Stimulated activated CD4-positive, alpha-beta T cell treated with anti-CD3 and anti-CD28 coated beads, Interleukin-4, amount 100 ng/mL, for 48 hours (primary cell): ENCODE data around the gene CARD9.
"Not testable (repeated sequence)": the region's sequence is repeated elsewhere in the genome, so short reads cannot be mapped to it uniquely, and the experiment has no call there.

ENCODE experiments used
- DNase-seq, 2 donors: peaks; one replicate each; pipeline ENCODE4 v3.0.0-alpha.2; 2020; ENCODE audit warnings: low read depth in 2 of 2

CARD9 gene

DNA sequence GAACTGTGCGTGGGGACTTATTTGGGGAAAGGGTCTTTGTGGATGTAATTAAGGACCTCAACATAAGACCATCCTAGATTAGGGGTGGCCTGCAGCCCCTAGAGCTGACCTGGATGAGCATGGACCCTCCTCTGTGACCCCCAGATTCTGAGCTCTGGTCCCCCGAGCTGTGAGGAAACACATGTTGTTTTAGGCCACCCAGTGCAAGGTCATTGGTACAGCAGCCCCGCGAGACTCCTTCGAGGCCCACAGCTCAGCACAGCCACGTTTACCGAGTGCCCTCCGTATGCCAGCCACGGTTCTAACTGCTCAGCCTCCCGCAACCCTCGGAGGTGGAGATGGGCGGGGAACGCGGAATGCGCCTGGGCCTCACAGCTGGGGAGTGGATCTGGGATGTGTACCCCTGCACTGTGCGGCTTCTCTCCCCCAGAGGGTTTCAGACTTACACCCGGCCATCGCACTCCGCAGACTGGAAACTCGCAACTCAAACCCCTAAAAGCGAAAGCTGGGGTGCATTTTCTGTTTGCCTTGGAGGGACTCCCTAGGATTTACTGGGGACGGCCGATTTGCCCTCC, 50.6 kb downstream of the CARD9 start:
- no peak for DNase-seq

DNA sequence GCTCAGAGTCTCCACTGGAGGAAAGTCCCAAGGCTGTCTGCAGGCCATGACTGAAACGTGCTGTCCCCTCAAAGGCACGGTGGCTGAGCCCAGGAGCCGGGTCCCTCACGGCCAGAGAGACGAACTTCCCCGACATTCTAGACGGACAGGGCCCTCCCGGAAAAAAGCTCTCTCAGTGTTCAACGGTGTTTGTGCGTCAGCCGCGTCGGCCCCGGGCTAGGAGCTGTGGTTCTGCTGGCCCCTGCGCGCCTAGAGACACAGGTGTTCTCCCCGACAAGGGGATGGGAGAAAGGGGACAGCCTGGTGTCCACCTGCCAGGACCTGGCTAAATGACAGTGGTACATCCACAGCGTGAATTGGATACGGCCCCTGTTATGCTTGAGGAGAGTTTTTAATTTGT, 51.9 kb downstream of the CARD9 start:
- DNase-seq = no peak

DNA sequence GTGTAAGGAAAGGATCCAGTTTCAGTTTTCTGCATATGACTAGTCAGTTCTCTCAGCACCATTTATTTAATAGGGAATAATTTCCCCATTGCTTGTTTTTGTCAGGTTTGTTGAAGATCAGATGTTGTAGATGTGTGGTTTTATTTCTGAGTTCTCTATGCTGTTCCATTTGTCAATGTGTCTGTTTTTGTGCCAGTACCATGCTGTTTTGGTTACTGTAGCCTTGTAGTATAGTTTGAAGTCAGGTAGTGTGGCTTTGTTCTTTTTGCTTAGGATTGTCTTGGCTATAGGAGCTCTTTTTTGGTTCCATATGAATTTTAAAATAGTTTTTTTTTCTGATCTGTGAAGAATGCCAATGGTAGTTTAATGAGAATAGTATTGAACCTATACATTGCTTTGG, 52.5 kb downstream of the CARD9 start:
- DNase-seq = not testable (repeated sequence)

DNA sequence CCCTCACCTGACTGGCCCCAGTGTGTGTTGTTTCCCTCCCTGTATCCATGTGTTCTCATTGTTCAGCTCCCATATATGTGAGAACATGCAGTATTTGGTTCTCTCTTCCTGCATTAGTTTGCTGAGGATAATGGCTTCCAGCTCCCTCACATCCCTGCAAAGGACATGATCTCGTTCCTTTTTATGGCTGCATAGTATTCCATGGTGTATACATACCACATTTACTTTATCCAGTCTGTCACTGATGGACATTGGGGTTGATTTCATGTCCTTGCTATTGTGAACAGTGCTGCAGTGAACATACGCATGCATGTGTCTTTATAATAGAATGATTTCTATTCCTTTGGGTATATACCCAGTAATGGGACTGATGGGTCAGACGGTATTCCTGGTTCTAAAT, 53.5 kb downstream of the CARD9 start:
- not testable (repeated sequence) for DNase-seq

DNA sequence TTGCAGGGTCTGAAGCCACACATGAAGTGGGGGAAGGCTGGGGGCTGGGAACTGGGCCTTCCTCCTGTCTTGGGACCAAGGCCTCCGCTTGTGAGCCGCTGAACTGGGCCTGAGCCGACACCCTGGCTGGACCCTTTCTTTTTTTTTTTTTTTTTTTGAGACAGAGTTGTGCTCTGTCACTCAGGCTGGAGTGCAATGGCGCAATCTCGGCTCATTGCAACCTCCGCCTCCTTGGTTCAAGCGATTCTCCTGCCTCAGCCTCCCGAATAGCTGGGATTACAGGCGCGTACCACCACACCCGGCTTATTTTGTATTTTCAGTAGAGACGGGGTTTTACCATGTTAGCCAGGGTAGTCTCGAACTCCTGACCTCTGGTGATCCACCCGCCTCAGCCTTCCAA, 54.2 kb downstream of the CARD9 start:
- not testable (repeated sequence) for DNase-seq

DNA sequence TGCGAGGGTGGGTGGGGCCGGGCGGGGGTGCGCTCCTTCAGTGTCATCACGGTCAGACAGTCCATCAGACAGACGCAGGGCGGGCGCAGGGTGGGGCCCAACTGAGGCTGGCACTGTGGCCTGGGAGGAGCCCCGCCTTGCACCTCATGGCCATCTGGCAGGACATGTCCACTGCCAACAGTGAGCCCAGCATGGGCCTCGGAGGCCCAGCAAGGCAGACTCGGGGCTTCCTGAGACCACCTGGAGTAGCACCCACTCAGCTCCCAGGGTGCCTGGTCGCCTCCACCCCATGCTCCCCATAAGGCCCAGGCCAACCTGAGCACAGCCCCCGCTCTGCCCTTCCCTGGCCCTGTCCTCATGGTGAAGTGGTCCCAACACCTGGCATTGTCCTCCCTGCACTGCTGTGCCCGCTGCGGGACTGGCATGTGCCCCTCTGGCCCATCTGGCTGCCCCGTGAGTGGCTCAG, 54.7 kb downstream of the CARD9 start:
- no peak for DNase-seq

DNA sequence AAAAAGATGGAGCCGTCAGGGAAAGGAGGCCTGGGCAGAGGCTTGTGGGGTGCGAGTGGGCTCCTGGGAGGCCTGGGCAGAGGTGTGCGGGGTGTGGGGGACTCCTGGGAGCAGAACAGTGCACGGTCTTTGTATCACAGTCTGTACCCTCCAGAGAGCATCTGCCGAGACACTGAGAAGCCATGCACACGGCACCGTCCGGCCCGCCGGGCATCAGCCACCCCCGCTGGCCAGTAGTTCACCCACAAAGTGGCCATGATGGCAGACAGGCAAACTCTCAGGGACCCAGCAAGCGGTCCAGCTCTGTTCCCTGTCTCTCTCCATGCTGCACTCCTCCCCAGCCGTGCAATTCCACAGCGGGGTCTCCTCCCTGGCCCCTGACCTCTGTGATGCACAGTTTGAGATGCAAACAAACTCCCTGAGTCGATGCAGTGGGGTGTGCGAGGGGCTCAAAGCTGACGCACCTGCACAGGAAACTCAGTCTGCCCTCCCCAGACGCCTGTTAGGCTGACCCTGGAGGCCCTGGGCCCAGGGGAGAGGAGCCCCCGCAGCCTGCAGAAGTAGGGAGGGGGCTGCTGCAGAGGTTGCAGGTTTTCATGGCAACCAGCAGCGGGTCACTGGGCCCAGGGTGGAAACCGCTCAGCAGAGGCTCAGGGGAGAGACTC, 55.2 kb downstream of the CARD9 start:
- no peak for DNase-seq

DNA sequence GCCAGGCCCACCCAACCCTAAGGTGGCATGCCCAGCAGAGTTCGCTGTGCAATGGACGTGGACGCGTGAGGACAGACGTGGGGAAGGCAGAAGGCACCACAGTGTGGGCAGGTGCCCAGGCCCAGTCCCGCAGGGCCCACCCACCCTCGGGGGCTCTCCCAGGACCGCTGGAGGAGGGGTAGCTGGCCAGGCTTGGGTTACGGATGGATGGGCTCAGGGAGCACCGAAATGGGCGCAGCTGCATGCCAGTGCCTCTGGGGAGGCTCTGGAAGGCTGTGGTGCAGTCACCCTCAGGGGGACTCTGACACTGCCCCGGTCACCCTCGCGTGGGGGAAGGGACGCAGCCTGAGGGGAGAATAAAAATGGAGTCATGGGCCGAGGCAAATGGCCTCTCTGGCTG, 55.8 kb downstream of the CARD9 start:
- no peak for DNase-seq

DNA sequence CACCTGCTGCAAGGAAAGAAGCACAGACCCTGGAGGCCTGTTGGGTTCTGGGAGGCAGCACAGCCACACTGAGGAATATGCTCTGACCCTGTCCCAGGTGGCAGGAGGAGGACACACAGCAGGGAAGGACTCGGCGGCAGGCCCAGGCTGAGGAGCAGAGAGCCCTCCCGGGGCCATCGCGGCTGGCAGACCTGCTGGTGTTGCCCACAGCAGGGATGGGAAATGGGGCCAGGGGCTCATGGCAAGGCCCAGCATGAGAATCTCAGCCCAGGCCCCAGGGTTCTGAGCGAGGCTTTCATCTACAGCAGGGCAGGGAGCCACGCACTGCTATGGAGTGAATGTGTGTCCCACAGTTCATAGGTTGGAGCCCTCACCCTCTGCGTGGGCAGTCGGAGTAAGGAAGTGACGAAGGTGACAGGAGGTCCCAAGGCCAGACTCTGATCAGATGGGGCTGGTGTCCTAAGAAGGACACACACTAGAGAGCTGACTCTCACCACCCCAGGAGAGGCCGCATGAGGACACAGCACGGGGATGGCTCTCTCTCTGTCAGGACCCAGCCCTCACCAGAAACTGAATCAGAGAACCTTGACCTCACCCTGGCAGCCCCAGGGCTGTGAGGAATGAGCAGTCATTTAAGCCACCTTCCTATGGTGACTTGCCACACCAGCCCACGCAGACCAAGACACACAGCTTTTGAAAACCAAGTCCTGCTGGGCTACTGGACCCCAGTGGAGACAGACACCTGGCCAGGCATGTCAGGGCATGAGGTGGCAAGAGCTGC, 56.4 kb downstream of the CARD9 start:
- DNase-seq = no peak

DNA sequence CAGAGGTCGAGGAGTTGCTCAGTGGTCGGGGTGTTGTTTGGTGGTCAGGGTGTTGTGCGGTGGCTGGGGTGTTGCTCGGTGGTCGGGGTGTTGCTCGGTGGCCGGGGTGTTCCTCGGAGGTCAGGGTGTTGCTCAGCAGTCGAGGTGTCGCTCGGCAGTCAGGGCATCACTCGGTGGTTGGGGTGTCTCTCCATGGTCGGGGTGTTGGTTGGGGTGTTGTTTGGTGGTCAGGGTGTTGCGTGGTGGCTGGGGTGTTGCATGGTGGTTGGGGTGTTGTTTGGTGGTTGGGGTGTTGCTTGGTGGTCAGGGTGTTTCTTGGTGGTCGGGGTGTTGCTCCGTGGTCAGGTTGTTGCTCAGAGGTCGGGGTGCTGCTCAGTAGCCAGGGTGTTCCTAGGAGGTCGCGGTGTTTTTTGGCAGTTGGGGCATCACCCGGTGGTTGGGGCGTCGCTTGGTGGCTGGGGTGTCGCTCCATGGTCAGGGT, 57.2 kb downstream of the CARD9 start:
- DNase-seq = no peak

DNA sequence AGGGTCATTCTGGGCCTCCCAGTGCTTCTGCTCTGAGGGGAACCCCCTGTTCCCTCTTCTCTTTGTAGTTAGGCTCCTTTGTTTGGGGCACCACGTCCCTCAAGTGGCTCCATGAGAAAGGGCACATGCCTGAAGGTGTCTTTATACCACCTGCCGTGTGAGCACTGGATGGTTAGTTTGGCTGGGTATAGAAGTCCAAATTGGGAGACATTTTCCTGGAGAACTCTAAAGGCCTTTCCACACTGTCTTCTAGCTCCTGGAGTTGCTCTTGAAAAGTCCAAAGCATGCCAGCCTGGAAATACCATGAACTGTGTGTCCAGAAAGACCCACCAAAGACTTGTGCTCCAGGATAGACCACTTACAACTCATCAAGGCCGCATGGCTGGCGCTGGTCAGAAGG, 58.5 kb downstream of the CARD9 start:
- no peak for DNase-seq

DNA sequence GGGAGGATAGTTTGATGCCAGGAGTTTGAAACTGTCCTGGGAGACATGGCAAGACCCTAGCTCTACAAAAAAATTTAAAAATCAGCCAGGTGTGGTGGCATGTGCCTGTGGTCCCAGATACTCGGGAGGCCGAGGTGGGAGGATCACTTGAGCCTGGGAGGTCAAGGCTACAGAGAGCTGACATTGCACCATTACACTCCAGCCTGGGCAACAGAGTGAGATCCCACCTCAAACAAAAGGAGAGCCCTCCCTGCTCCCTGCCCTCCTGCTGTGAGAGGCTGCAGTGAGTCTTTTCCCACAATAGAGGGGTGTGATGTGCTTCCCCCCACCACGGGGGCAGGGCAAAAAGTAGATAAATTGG, 59.4 kb downstream of the CARD9 start:
- no peak for DNase-seq
